Measurements from ENCODE around the gene PPP1R14B. TPM values are rescaled to one million over a fixed set of nuclear protein-coding genes. Genes with fewer than 3 reads are reported as not detected.

PPP1R14B gene
- total RNA-seq, 4 donors from 2014 or later, result 9.5 to 63.4 (median 28.3) TPM

- Histone ChIP-seq H3K27ac (no peak overlapping the region), H3K9me3 (no peaks in the 10 kb centered on the region), H3K4me1 (peaks cover 0 to 14% of the 10 kb centered on the region in 2 donors), H3K4me3 (no peak overlapping the region), H3K27me3 (no peaks in the 10 kb centered on the region), H3K36me3 (no peaks in the 10 kb centered on the region)
- TF ChIP-seq POLR2A (IDR thresholded peaks at IDR 0.05) (no peak), CTCF (IDR thresholded peaks at IDR 0.05) (no peak)
- DNase-seq, result no peak
- intact Hi-C loops (cut with DNase I; ENCODE audit: low total_unique reads), result no loop called here
These were observed 2.6 kb downstream of the PPP1R14B start for GRCh38 chr11:64244107-64244506.

- Histone ChIP-seq H3K36me3 (no peaks in the 10 kb centered on the region), H3K4me1 (peaks cover 0 to 14% of the 10 kb centered on the region in 2 donors), H3K27ac (no peak overlapping the region), H3K9me3 (no peaks in the 10 kb centered on the region), H3K27me3 (no peaks in the 10 kb centered on the region), H3K4me3 (no peak overlapping the region)
- intact Hi-C loops (cut with DNase I; ENCODE audit: low total_unique reads), result no loop called here
- TF ChIP-seq POLR2A (IDR thresholded peaks at IDR 0.05) (no peak), CTCF (IDR thresholded peaks at IDR 0.05) (no peak)
- DNase-seq, result no peak
These were observed 3.4 kb downstream of the PPP1R14B start for GRCh38 chr11:64243236-64243854.

- no peaks in the 10 kb centered on the region for H3K9me3 ChIP-seq
- H3K27me3 ChIP-seq, result no peaks in the 10 kb centered on the region
- H3K4me3 ChIP-seq, result peak overlapping the region; percentile 61 to 87
- intact Hi-C loops (cut with DNase I; ENCODE audit: low total_unique reads), result no loop called here
- DNase-seq, result peak; percentile 67 to 100
- H3K4me1 ChIP-seq, result peaks cover 0 to 10% of the 10 kb centered on the region in 2 donors
- H3K27ac ChIP-seq, result peak overlapping the region; percentile 95 to 99
- TF ChIP-seq CTCF (IDR thresholded peaks at IDR 0.05), result peak in 2 of 4 experiments; percentile 16 to 22
- peak; percentile 53 to 71 for TF ChIP-seq POLR2A (IDR thresholded peaks at IDR 0.05)
- no peaks in the 10 kb centered on the region for H3K36me3 ChIP-seq
These were observed 5.0 kb downstream of the PPP1R14B start for GRCh38 chr11:64241491-64242374.

GRCh38 chr11:64241241-64241490 lies 5.6 kb downstream of the PPP1R14B start:
- peak overlapping the region; percentile 61 to 87 for H3K4me3 ChIP-seq
- peak overlapping the region; percentile 95 to 99 for H3K27ac ChIP-seq
- no peaks in the 10 kb centered on the region for H3K9me3 ChIP-seq
- H3K36me3 ChIP-seq, result no peaks in the 10 kb centered on the region
- intact Hi-C loops (cut with DNase I; ENCODE audit: low total_unique reads), result no loop called here
- peaks cover 0 to 10% of the 10 kb centered on the region in 2 donors for H3K4me1 ChIP-seq
- DNase-seq, result peak in 1 of 2 donors; percentile 100
- TF ChIP-seq POLR2A (IDR thresholded peaks at IDR 0.05) (no peak), CTCF (IDR thresholded peaks at IDR 0.05) (no peak)
- no peaks in the 10 kb centered on the region for H3K27me3 ChIP-seq

All from uterus (tissue), 4 donors.